ENCODE data around the gene COX19. TPM values are rescaled to one million over a fixed set of nuclear protein-coding genes. Genes with fewer than 3 reads are reported as not detected.
"Not testable (repeated sequence)": the region's sequence is repeated elsewhere in the genome, so short reads cannot be mapped to it uniquely, and the experiment has no call there.

Gene COX19
- polyA plus RNA-seq, 1 donor (not counting 4 experiments of a cell fraction or from before 2014, with no cell fraction given): 6.2 TPM

DNA sequence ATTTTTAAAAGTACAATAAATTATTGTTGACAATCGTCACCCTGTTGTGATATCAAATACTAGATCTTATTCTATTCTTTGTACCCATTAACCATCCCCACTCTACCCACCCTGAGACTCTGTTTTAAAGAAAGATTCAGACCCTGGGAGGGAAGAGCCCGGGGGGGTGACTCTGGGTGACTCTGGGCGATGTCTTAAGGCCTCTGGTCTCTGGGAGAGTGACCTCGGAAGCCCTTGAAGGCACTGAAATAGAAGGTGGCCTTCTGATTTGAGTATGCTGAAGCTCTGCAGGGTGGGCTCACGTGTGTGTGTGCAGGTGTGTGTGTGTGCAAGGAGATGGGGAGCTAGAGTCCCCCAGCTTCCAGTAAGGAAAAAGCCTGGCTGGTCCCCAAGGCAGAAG, 30.6 kb downstream of the COX19 start:
- Histone ChIP-seq H3K9ac (ENCODE audit: control insufficient read depth, extremely low read depth, insufficient read depth, low read length) (peak overlapping the region; percentile 60), H4K20me1 (ENCODE audit: control insufficient read depth, extremely low read depth, insufficient read depth, low read length) (no peaks in the 10 kb centered on the region), H3K9me1 (ENCODE audit: control insufficient read depth, extremely low read depth, insufficient read depth, low read length) (no peaks in the 10 kb centered on the region), H3K36me3 (ENCODE audit: control insufficient read depth in 2 of 2, extremely low read depth in 1 of 2, insufficient read depth in 2 of 2, low read length in 2 of 2) (no peaks in the 10 kb centered on the region), H2AFZ (ENCODE audit: control insufficient read depth, low read length) (no peak overlapping the region), H3K9me3 (ENCODE audit: control insufficient read depth, low read depth, low read length) (no peaks in the 10 kb centered on the region), H3K27ac (ENCODE audit: control insufficient read depth, insufficient read depth, low read length) (peak overlapping the region; percentile 67), H3K79me2 (ENCODE audit: control insufficient read depth, insufficient read depth, low read length) (no peaks in the 10 kb centered on the region), H3K4me1 (ENCODE audit: control insufficient read depth, extremely low read depth, insufficient read depth, low read length) (peaks cover 16% of the 10 kb centered on the region), H3K4me2 (ENCODE audit: control insufficient read depth, extremely low read depth, insufficient read depth, low read depth, low read length) (peak overlapping the region; percentile 79), H3K27me3 (ENCODE audit: control insufficient read depth, extremely low read depth, insufficient read depth, low read length) (peaks cover 2% of the 10 kb centered on the region), H3K4me3 (ENCODE audit: control insufficient read depth in 2 of 3, extremely low read depth in 1 of 3, insufficient read depth in 2 of 3, low read depth in 1 of 3, low read length in 3 of 3) (peak overlapping the region in 1 of 3 experiments; percentile 6)
- peak; percentile 59 for FAIRE-seq
- dilution Hi-C loops (cut with MboI; ENCODE audit: extremely low pct_ligation_motif_present, low sequenced_read_pairs): no loop called here
- no peak for TF ChIP-seq CTCF (optimal IDR thresholded peaks at IDR 0.05 in 1 of 3, IDR thresholded peaks at IDR 0.05 in 1 of 3, conservative IDR thresholded peaks at IDR 0.05 in 1 of 3; ENCODE audit: extremely low read depth in 1 of 3, insufficient read depth in 2 of 3, low read length in 3 of 3)
- no peak for TF ChIP-seq EZH2 (IDR thresholded peaks at IDR 0.05; ENCODE audit: low read length)
- no peak for DNase-seq (ENCODE audit: low read depth, low spot score)

DNA sequence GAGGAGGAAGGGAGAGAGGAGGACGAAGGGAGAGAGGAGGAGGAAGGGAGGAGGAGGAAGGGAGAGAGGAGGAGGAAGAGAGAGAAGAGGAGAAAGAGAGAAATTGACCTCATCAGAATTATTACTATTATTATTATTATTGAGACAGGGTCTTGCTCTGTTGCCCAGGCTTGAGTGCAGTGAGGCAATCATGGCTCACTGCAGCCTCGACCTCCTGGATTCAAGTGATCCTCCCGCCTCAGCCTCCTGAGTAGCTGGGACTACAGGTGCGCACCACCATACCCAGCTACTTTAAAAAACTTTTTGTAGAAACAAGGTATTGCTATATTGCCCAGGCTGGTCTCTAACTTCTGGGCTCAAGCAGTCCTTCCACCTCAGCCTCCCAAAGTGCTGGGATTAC, 31.6 kb downstream of the COX19 start:
- H3K9ac ChIP-seq (ENCODE audit: control insufficient read depth, extremely low read depth, insufficient read depth, low read length); H3K4me3 ChIP-seq (ENCODE audit: control insufficient read depth in 2 of 3, extremely low read depth in 1 of 3, insufficient read depth in 2 of 3, low read depth in 1 of 3, low read length in 3 of 3); FAIRE-seq; H3K27me3 ChIP-seq (ENCODE audit: control insufficient read depth, extremely low read depth, insufficient read depth, low read length); H3K27ac ChIP-seq (ENCODE audit: control insufficient read depth, insufficient read depth, low read length); H4K20me1 ChIP-seq (ENCODE audit: control insufficient read depth, extremely low read depth, insufficient read depth, low read length); H3K4me2 ChIP-seq (ENCODE audit: control insufficient read depth, extremely low read depth, insufficient read depth, low read depth, low read length); DNase-seq (ENCODE audit: low read depth, low spot score); H3K9me1 ChIP-seq (ENCODE audit: control insufficient read depth, extremely low read depth, insufficient read depth, low read length); H3K9me3 ChIP-seq (ENCODE audit: control insufficient read depth, low read depth, low read length); dilution Hi-C loops (cut with MboI; ENCODE audit: extremely low pct_ligation_motif_present, low sequenced_read_pairs); H2AFZ ChIP-seq (ENCODE audit: control insufficient read depth, low read length); H3K36me3 ChIP-seq (ENCODE audit: control insufficient read depth in 2 of 2, extremely low read depth in 1 of 2, insufficient read depth in 2 of 2, low read length in 2 of 2); H3K79me2 ChIP-seq (ENCODE audit: control insufficient read depth, insufficient read depth, low read length): not testable (repeated sequence)
- peaks cover 16% of the 10 kb centered on the region for H3K4me1 ChIP-seq (ENCODE audit: control insufficient read depth, extremely low read depth, insufficient read depth, low read length)

All from keratinocyte (primary cell).